ENCODE data around the gene ZNF462. TPM values are rescaled to one million over a fixed set of nuclear protein-coding genes. Genes with fewer than 3 reads are reported as not detected.

ZNF462 gene
- total RNA-seq, 1 donor from 2014 or later, result 8.2 TPM

DNA sequence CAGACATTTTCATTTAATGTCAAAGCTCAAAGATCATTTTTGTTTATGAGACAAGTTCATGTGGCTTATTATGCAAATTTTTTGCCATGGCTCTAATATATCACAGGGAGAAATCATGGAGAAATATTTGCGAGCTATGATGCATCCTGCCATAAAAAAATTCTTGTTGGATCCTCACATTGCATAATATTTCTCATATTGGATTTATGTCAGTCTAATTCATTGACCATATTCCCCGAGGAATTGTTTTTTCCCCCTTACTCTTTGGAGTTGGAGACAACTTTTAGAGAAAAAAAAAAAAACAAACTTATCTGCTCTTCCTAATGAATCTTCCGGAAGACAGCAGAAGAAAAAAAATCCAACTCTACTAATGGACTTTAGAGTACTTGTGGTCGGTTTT is 4.3 kb downstream of the ZNF462 start:
- Histone ChIP-seq H3K4me3 (ENCODE audit: low read depth, low read length) (no peak overlapping the region), H3K36me3 (ENCODE audit: control insufficient read depth, insufficient read depth, low read length) (no peaks in the 10 kb centered on the region), H3K27me3 (ENCODE audit: control insufficient read depth, insufficient read depth, low read length) (no peaks in the 10 kb centered on the region)
- TF ChIP-seq, protein P1, sequence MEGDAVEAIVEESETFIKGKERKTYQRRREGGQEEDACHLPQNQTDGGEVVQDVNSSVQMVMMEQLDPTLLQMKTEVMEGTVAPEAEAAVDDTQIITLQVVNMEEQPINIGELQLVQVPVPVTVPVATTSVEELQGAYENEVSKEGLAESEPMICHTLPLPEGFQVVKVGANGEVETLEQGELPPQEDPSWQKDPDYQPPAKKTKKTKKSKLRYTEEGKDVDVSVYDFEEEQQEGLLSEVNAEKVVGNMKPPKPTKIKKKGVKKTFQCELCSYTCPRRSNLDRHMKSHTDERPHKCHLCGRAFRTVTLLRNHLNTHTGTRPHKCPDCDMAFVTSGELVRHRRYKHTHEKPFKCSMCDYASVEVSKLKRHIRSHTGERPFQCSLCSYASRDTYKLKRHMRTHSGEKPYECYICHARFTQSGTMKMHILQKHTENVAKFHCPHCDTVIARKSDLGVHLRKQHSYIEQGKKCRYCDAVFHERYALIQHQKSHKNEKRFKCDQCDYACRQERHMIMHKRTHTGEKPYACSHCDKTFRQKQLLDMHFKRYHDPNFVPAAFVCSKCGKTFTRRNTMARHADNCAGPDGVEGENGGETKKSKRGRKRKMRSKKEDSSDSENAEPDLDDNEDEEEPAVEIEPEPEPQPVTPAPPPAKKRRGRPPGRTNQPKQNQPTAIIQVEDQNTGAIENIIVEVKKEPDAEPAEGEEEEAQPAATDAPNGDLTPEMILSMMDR (IDR thresholded peaks at IDR 0.05; ENCODE audit: insufficient read depth, low read length, severe bottlenecking), result no peak
- FAIRE-seq, result no peak
- DNase-seq (ENCODE audit: low read depth), result no peak

DNA sequence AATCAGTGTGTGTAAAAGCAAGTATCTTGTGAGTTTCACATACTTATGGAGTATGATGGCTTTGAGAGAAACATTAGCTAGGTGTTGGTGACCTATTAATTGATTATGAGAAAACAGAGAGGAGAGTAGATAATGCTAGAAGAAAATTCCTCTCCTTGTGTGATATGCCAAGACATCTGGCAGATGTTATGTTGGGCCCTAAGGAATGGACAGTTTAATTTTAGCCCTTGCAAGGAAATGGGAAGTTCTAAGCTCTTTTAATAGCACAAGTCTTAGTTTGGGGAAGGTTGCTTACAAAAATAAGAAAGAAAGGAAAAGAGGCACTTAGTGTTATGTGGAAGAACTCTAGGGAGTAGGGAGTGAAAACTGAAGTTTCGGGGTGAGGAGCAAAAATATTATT is 5.1 kb downstream of the ZNF462 start:
- H3K36me3 ChIP-seq (ENCODE audit: control insufficient read depth, insufficient read depth, low read length), result no peaks in the 10 kb centered on the region
- TF ChIP-seq, protein P1 (IDR thresholded peaks at IDR 0.05; ENCODE audit: insufficient read depth, low read length, severe bottlenecking), result no peak
- no peak for FAIRE-seq
- H3K27me3 ChIP-seq (ENCODE audit: control insufficient read depth, insufficient read depth, low read length), result no peaks in the 10 kb centered on the region
- DNase-seq (ENCODE audit: low read depth), result no peak
- no peak overlapping the region for H3K4me3 ChIP-seq (ENCODE audit: low read depth, low read length)

DNA sequence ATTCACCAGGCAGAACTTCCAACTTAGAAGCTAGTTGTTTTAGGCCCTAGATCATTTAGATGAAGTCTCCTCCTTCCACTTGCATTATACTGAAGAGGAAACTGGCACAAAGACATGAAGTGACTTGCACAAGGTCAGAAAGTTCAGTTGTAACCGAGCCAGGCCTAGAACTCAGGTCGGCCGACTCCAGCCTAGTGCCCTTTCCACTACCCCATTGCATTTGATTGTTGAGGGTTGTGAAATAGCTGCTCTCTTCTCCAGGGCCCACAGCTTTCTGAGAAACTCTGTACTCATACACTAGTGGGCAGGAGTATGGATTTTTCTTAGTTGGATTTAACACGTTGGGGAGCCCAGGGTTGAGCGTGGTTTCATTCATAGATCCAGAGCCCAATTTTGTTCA is 5.6 kb downstream of the ZNF462 start:
- H3K4me3 ChIP-seq (ENCODE audit: low read depth, low read length), result no peak overlapping the region
- TF ChIP-seq, protein P1 (IDR thresholded peaks at IDR 0.05; ENCODE audit: insufficient read depth, low read length, severe bottlenecking), result no peak
- H3K27me3 ChIP-seq (ENCODE audit: control insufficient read depth, insufficient read depth, low read length), result no peaks in the 10 kb centered on the region
- H3K36me3 ChIP-seq (ENCODE audit: control insufficient read depth, insufficient read depth, low read length), result no peaks in the 10 kb centered on the region
- FAIRE-seq (no peak), DNase-seq (ENCODE audit: low read depth) (peak; percentile 48)

DNA sequence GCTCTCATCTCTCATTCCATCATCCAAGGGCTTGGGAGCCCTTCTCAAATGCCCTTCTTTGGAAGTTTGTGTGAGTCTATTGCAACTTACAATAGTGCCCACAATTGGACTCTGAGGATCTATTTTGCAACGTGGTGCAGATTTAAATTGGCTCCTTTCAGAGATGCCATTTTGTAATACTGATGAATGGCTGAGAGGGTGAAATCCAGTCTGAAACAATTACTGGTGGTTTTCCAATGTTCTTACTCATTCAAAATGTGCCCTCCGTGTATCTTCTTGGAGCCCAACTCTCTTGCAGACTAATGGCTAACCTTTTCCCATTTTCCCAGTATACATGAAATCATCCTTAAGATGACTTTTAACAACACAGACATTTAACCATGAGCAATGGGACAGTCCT is 6.1 kb downstream of the ZNF462 start:
- TF ChIP-seq, protein P1 (IDR thresholded peaks at IDR 0.05; ENCODE audit: insufficient read depth, low read length, severe bottlenecking), result no peak
- DNase-seq (ENCODE audit: low read depth), result no peak

DNA sequence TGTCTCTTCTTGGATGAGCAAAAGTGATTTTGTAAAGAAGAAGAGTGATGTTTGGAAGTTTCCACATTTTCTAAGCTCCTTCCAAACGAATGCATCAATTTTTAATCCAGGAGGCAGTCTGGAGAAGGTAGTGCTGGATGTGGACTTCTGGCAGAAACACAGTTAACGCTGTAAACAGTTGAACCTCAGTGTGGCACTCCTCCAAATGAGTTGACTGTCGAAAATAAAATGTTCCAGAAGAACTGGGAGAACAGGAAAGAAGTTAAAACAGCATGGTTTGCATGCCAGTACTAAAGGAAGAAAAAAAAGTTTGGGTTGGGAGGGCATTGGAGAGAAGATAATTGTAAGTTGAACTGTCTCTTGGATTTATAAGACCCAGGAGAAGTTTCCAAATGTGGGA is 6.5 kb downstream of the ZNF462 start:
- TF ChIP-seq, protein P1 (IDR thresholded peaks at IDR 0.05; ENCODE audit: insufficient read depth, low read length, severe bottlenecking), result no peak
- Histone ChIP-seq H3K27me3 (ENCODE audit: control insufficient read depth, insufficient read depth, low read length) (no peaks in the 10 kb centered on the region), H3K36me3 (ENCODE audit: control insufficient read depth, insufficient read depth, low read length) (no peaks in the 10 kb centered on the region), H3K4me3 (ENCODE audit: low read depth, low read length) (no peak overlapping the region)
- FAIRE-seq, result no peak
- DNase-seq (ENCODE audit: low read depth), result peak; percentile 26

More for the DNA sequence above, 6.1 kb downstream of the ZNF462 start:
- H3K36me3 ChIP-seq (ENCODE audit: control insufficient read depth, insufficient read depth, low read length), result no peaks in the 10 kb centered on the region
- no peaks in the 10 kb centered on the region for H3K27me3 ChIP-seq (ENCODE audit: control insufficient read depth, insufficient read depth, low read length)
- no peak overlapping the region for H3K4me3 ChIP-seq (ENCODE audit: low read depth, low read length)
- FAIRE-seq, result no peak

DNA sequence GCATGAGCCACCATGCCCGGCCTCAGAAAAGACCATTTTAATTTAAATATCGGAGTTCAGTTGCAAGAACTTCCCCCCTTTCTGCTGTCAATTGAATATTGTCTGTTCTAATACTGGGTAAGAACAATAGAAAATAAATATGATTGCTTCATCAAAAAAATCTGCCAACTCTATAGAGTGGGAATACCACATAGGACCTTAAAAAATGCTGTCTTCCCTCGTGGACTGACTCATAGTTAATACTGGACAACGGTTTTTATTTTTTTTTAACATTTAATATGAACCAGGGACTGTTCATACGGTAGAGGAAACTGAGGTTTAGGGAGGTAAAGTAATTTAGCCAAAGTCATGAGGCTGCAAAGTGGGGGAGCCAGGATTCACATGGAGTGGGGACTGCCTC is 9.7 kb downstream of the ZNF462 start:
- no peak overlapping the region for H3K4me3 ChIP-seq (ENCODE audit: low read depth, low read length)
- FAIRE-seq, result no peak
- H3K27me3 ChIP-seq (ENCODE audit: control insufficient read depth, insufficient read depth, low read length), result no peaks in the 10 kb centered on the region
- DNase-seq (ENCODE audit: low read depth), result no peak
- TF ChIP-seq, protein P1 (IDR thresholded peaks at IDR 0.05; ENCODE audit: insufficient read depth, low read length, severe bottlenecking), result no peak
- no peaks in the 10 kb centered on the region for H3K36me3 ChIP-seq (ENCODE audit: control insufficient read depth, insufficient read depth, low read length)
